ENCODE results near the gene INSL3.

- TF ChIP-seq TAF1 (IDR thresholded peaks at IDR 0.05; ENCODE audit: low read depth, low read length) (no peak), POLR2A (IDR thresholded peaks at IDR 0.05; ENCODE audit: low read depth, low read length) (no peak), POLR2AphosphoS5 (IDR thresholded peaks at IDR 0.05; ENCODE audit: low read depth, low read length) (no peak)
Observed at GRCh38 chr19:17812099-17812498, 9.2 kb downstream of the INSL3 start.
